ENCODE results near the gene RAB39A.

RAB39A gene

GRCh38 chr11:107963091-107963490 is 34.8 kb downstream of the RAB39A start:
- DNase-seq, result no peak

GRCh38 chr11:107969219-107969618 is 41.0 kb downstream of the RAB39A start:
- DNase-seq, result no peak

- no peak for DNase-seq
Measured at GRCh38 chr11:107970049-107970448, 41.8 kb downstream of the RAB39A start.

- DNase-seq, result no peak
Measured at GRCh38 chr11:107973641-107974040, 45.4 kb downstream of the RAB39A start.

GRCh38 chr11:107988397-107989158 is 60.3 kb downstream of the RAB39A start:
- DNase-seq, result no peak

- no peak for DNase-seq
Measured at GRCh38 chr11:107991868-107992414, 63.7 kb downstream of the RAB39A start.

- no peak for DNase-seq
Measured at GRCh38 chr11:107996006-107996776, 67.9 kb downstream of the RAB39A start.

- no peak for DNase-seq
Measured at GRCh38 chr11:107998761-107999160, 70.5 kb downstream of the RAB39A start.

- no peak for DNase-seq
Measured at GRCh38 chr11:107999759-108000455, 71.7 kb downstream of the RAB39A start.

- DNase-seq, result no peak
Measured at GRCh38 chr11:108002476-108002875, 74.2 kb downstream of the RAB39A start.

- no peak for DNase-seq
Measured at GRCh38 chr11:108003623-108004022, 75.4 kb downstream of the RAB39A start.

GRCh38 chr11:108007819-108008218 is 79.6 kb downstream of the RAB39A start:
- DNase-seq, result no peak

- DNase-seq, result peak; percentile 87
Measured at GRCh38 chr11:108008656-108009496, 80.6 kb downstream of the RAB39A start, which contains the start of gene CUL5. Gene CUL5 (plus strand): TSS chr11:108008898. CDS start chr11:108009349, 451 bp downstream.

GRCh38 chr11:108009497-108010370 is 81.5 kb downstream of the RAB39A start:
- no peak for DNase-seq

GRCh38 chr11:108012139-108012725 is 84.0 kb downstream of the RAB39A start:
- DNase-seq, result no peak

Data from activated T-cell treated with anti-CD3 and anti-CD28 coated beads for 4 hours (primary cell).